Natural killer cell (primary cell): ENCODE data around the gene IQCM. TPM values are rescaled to one million over a fixed set of nuclear protein-coding genes. Genes with fewer than 3 reads are reported as not detected.

Experiments used
- ATAC-seq, 3 donors: fragments of 150-1000 bp in 2 of 3; fragments of 200-7000 bp in 1 of 3; cut with Tn5 transposase; 1 replicate in 1 of 3; 2 replicates in 2 of 3; pipeline ENCODE4 v1.10.0; 2021; ENCODE audit warnings: mild to moderate bottlenecking in 2 of 3, moderate library complexity in 2 of 3
- DNase-seq, 2 donors: peaks; one replicate each; pipeline versions ENCODE4 v3.0.0 to v3.0.0-alpha.2; 2013 to 2021; ENCODE audit warnings: mixed read lengths in 1 of 2
- H3K27ac ChIP-seq: one replicate; pipeline ENCODE4 v1.5.1; 2013; ENCODE audit warnings: mild to moderate bottlenecking, low read length
- H3K27me3 ChIP-seq: one replicate; pipeline ENCODE4 v1.6.1; 2013; ENCODE audit warnings: low read length; ENCODE audit not compliant: control insufficient read depth, insufficient read depth
- H3K36me3 ChIP-seq: one replicate; pipeline ENCODE4 v1.6.1; 2013; ENCODE audit warnings: low read length; ENCODE audit not compliant: control insufficient read depth, insufficient read depth
- H3K4me1 ChIP-seq: one replicate; pipeline ENCODE4 v1.6.1; 2013; ENCODE audit warnings: low read length; ENCODE audit not compliant: control insufficient read depth, insufficient read depth
- H3K4me3 ChIP-seq: one replicate; pipeline ENCODE4 v1.5.1; 2013; ENCODE audit warnings: low read length
- H3K9me3 ChIP-seq: one replicate; pipeline ENCODE4 v1.6.1; 2013; ENCODE audit warnings: low read length; ENCODE audit not compliant: control insufficient read depth, insufficient read depth
- H3K27ac Mint-ChIP-seq, 2 donors: one replicate each; pipeline ENCODE4 v1.8.0; 2022; ENCODE audit warnings: mild to moderate bottlenecking in 2 of 2, mixed read lengths in 2 of 2, moderate library complexity in 1 of 2
- H3K27me3 Mint-ChIP-seq, 2 donors: one replicate each; pipeline ENCODE4 v1.8.0; 2022; ENCODE audit warnings: low read depth in 2 of 2, mixed read lengths in 2 of 2
- H3K36me3 Mint-ChIP-seq: one replicate; pipeline ENCODE4 v1.8.0; 2022; ENCODE audit warnings: mixed read lengths
- H3K4me1 Mint-ChIP-seq, 2 donors: one replicate each; pipeline ENCODE4 v1.8.0; 2022; ENCODE audit warnings: mixed read lengths in 2 of 2
- H3K4me3 Mint-ChIP-seq: one replicate; pipeline ENCODE4 v1.8.0; 2022; ENCODE audit warnings: mild to moderate bottlenecking, moderate library complexity, mixed read lengths
- H3K9me3 Mint-ChIP-seq, 2 donors: one replicate each; pipeline ENCODE4 v1.8.0; 2022; ENCODE audit warnings: mixed read lengths in 2 of 2
- WGBS: methylation state at CpG from one replicate; pipeline ENCODE4 v1.1.7; 2013; ENCODE audit warnings: missing lambda C conversion rate; ENCODE audit not compliant: insufficient coverage; 5-methylcytosine and 5-hydroxymethylcytosine counted together
- intact Hi-C: fragments of 100-400 bp; cut with micrococcal nuclease; formaldehyde crosslinking; loops from one replicate; pipeline ENCODE4 v1.14.2; 2022
- total RNA-seq, 4 donors: library from RNA; stranded (reverse); fragments of 120-200 nt in 1 of 4; gene quantifications; one replicate each; pipeline versions ENCODE4 v1.2.3 to v1.2.4, GENCODE V29; 2013 to 2022
- TF ChIP-seq, protein P1 (sequence below): fragments of 200-600 bp; IDR thresholded peaks from one replicate; pipeline ENCODE4 v1.8.0; 2022; ENCODE audit warnings: antibody characterized with exemption

Gene IQCM
- total RNA-seq, 3 donors from 2014 or later (not counting 1 experiment from before 2014, with no cell fraction given) = not detected

DNA sequence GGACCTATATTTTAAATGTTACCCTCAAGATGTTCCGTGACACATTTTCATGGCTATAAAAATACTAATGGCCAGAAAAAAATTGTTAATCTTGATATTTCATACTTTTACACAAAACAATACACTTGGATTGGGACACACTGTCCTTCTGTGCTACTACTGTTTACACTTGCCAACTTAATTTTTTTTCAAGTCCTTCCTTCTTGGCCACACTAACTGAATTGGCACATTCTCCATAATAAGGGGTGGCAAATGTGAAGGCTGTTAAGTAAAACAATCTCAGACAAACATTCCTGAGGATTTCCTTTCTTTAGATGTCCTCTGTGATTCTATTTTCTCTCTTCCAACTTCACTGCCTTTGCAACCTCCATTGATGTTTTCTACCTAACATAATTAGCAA is 225.8 kb downstream of the IQCM start:
- 100% methylated on average over 1 of the region's 1 CpG for WGBS

DNA sequence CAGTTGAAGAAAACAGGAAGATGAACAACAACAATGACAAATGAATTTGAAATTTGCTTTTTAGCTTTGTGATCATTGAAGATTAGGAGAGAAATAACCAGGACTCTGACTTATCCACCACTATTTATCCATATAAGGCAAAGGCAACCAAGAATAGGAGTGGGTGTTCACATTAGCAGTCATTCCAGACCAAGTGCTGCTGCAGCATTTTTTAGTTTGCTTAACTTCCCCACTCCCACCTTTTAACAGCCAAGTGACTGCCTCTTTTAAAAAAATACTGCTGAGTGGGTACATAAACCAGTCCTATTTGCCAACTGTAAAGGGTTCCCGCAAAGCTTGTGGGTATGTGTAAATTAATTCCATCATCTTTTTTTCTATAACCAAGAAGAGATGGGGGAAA is 230.9 kb downstream of the IQCM start:
- H3K9me3 ChIP-seq = no peaks in the 10 kb centered on the region
- H3K36me3 ChIP-seq = no peaks in the 10 kb centered on the region
- Mint-ChIP-seq H3K27ac (no peak overlapping the region), H3K27me3 (no peaks in the 10 kb centered on the region), H3K36me3 (no peaks in the 10 kb centered on the region), H3K4me1 (no peaks in the 10 kb centered on the region), H3K4me3 (no peak overlapping the region), H3K9me3 (peaks cover 9 to 21% of the 10 kb centered on the region in 2 donors)
- H3K4me1 ChIP-seq = no peaks in the 10 kb centered on the region
- no peak overlapping the region for H3K27ac ChIP-seq
- intact Hi-C loops = no loop called here
- H3K4me3 ChIP-seq = no peak overlapping the region
- DNase-seq (no peak), ATAC-seq (no peak)
- no peaks in the 10 kb centered on the region for H3K27me3 ChIP-seq
- no CpG with 5 or more reads among the region's 1 CpG for WGBS
- TF ChIP-seq, protein P1, sequence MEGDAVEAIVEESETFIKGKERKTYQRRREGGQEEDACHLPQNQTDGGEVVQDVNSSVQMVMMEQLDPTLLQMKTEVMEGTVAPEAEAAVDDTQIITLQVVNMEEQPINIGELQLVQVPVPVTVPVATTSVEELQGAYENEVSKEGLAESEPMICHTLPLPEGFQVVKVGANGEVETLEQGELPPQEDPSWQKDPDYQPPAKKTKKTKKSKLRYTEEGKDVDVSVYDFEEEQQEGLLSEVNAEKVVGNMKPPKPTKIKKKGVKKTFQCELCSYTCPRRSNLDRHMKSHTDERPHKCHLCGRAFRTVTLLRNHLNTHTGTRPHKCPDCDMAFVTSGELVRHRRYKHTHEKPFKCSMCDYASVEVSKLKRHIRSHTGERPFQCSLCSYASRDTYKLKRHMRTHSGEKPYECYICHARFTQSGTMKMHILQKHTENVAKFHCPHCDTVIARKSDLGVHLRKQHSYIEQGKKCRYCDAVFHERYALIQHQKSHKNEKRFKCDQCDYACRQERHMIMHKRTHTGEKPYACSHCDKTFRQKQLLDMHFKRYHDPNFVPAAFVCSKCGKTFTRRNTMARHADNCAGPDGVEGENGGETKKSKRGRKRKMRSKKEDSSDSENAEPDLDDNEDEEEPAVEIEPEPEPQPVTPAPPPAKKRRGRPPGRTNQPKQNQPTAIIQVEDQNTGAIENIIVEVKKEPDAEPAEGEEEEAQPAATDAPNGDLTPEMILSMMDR = no peak

More for the DNA sequence above, 225.8 kb downstream of the IQCM start:
- H3K4me3 Mint-ChIP-seq = no peak overlapping the region
- no peaks in the 10 kb centered on the region for H3K27me3 Mint-ChIP-seq
- no peaks in the 10 kb centered on the region for H3K4me1 ChIP-seq
- DNase-seq (no peak), ATAC-seq (no peak)
- no peaks in the 10 kb centered on the region for H3K36me3 ChIP-seq
- H3K4me3 ChIP-seq = no peak overlapping the region
- H3K9me3 Mint-ChIP-seq = peaks cover 6 to 18% of the 10 kb centered on the region in 2 donors
- H3K36me3 Mint-ChIP-seq = no peaks in the 10 kb centered on the region
- no peaks in the 10 kb centered on the region for H3K4me1 Mint-ChIP-seq
- intact Hi-C loops = no loop called here
- TF ChIP-seq, protein P1 = no peak
- H3K27me3 ChIP-seq = no peaks in the 10 kb centered on the region
- H3K9me3 ChIP-seq = no peaks in the 10 kb centered on the region
- H3K27ac ChIP-seq = no peak overlapping the region
- no peak overlapping the region for H3K27ac Mint-ChIP-seq

DNA sequence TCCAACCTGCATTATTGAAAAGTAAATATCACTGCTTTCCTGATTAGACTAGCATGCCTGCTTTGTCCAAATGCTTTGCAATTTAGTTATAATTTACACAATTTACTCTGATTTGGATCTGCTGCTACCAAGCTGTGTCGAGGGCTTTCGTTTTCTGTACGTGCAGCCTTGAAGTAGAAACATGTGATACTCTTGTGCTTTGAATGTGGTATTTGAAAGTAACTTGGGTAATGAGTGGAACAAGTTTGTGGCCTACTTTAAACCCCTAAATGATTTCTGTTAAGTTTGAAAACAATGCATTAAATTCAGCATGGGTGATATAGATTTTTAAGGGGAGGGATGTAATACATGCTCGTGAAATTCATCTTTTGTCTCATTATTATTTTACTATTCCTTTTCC is 240.7 kb downstream of the IQCM start:
- no peak overlapping the region for H3K27ac ChIP-seq
- Mint-ChIP-seq H3K9me3 (peaks cover 6 to 18% of the 10 kb centered on the region in 2 donors), H3K4me1 (no peaks in the 10 kb centered on the region), H3K27ac (no peak overlapping the region), H3K4me3 (no peak overlapping the region), H3K36me3 (no peaks in the 10 kb centered on the region), H3K27me3 (no peaks in the 10 kb centered on the region)
- DNase-seq = no peak
- WGBS = 96% methylated on average over 3 of the region's 4 CpGs
- no peak overlapping the region for H3K4me3 ChIP-seq
- no peak for ATAC-seq
- H3K36me3 ChIP-seq = no peaks in the 10 kb centered on the region
- TF ChIP-seq, protein P1 = no peak
- H3K9me3 ChIP-seq = peaks cover 3% of the 10 kb centered on the region
- no peaks in the 10 kb centered on the region for H3K4me1 ChIP-seq
- no peaks in the 10 kb centered on the region for H3K27me3 ChIP-seq
- intact Hi-C loops = no loop called here

DNA sequence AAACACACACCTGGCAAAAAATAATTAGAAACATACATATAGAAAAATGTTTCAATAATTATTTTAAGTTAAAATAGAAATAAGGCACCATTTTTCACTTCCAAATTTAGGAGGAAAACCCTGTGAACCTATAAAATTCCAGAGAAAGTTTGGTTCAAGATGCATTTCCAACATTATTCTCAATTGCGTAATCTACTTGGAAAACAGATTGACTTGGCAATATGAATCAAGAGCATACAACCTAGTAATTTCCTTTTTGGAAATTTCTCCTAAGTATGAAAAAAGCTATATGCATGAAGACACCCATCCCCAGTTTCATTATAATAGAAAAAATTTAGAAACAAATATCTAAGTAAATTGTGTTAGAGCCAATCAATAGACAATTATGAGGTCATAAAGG is 242.9 kb downstream of the IQCM start:
- ATAC-seq (no peak), DNase-seq (no peak)
- H3K9me3 ChIP-seq = no peaks in the 10 kb centered on the region
- no peaks in the 10 kb centered on the region for H3K27me3 ChIP-seq
- Mint-ChIP-seq H3K4me3 (no peak overlapping the region), H3K9me3 (peaks cover 6 to 11% of the 10 kb centered on the region in 2 donors), H3K27me3 (no peaks in the 10 kb centered on the region), H3K4me1 (no peaks in the 10 kb centered on the region), H3K27ac (no peak overlapping the region), H3K36me3 (no peaks in the 10 kb centered on the region)
- H3K4me1 ChIP-seq = no peaks in the 10 kb centered on the region
- TF ChIP-seq, protein P1 = no peak
- 100% methylated on average over 1 of the region's 1 CpG for WGBS
- H3K36me3 ChIP-seq = no peaks in the 10 kb centered on the region
- intact Hi-C loops = no loop called here
- no peak overlapping the region for H3K4me3 ChIP-seq
- no peak overlapping the region for H3K27ac ChIP-seq
